HTERT RPE-1 (cell line): ENCODE results near the gene SLC6A4.

Experiments used
- in situ Hi-C: fragments of 300-500 bp; cut with MboI; formaldehyde crosslinking; loops from 4 replicates; pipeline ENCODE4 v1.14.3; 2020; ENCODE audit warnings: low sequenced_read_pairs

Gene SLC6A4

DNA sequence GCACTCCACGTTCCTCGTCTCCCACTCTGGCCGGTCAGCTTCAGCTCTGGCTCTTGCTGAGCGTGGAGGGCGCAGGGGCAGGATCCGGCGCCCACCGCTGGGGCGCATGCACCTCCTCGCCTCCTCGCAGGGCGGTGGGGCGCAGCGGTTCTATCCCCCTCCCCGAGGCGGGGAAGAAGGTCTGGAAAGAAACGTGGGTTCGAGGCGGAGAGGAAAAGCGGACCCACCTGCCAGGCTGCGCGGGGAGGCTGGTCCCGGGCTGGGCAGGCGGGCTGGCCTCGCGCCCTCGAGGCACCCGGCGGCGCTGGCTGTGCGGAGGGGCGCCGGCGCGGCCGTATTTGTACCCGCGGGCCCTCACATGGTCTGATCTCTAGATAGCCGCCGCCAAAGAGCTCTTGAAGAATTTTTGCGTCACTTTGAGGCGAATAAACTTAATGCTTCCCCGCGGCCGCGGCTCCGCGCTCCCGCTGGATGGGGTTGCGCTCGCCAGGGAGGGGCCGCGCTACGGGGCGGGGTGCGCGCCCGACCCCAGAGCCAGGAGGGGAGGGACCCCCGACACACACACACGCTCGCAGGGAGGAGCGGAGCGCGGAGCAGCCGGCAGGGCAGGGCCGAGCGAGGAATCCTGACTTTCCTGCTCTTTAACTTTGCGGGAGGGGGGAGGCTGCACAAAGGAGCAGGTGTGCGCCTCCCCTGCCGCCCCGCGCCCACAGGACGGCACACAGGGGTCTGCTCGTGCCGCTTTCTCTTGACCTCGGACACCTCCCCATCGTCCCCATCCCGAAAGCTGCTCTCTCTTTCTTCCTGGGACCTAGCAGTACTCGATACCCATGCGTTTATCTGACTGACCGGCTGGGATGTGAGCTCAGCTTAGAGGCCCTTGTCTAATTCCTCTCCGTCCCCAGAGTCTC is at the start of gene SLC6A4:
TSS of gene SLC6A4 (minus strand) at position 312 of the 911 bp plus-strand sequence. CDS start 13,739 bp downstream, outside the sequence.
- in situ Hi-C loops = no loop called here

DNA sequence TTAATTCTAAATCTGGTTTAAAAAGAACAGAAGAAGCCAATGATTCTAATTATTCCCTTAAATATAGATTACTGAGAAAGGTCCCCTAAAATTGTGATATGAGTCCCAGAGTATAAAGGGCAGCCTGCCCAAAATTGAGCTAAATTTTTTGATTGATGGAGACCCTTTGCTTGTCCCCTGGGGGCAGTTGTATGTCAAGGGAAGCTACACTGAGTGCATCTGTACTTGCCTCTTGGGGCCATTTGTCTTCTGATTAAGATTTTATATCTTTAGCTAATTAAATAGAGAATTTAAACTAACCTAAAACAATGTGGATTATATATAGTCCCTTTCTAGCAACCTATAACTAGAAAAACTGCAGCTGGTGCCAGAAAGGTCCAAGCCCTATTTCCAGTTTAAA is 43.7 kb upstream of the SLC6A4 start:
- in situ Hi-C loops = no loop called here

DNA sequence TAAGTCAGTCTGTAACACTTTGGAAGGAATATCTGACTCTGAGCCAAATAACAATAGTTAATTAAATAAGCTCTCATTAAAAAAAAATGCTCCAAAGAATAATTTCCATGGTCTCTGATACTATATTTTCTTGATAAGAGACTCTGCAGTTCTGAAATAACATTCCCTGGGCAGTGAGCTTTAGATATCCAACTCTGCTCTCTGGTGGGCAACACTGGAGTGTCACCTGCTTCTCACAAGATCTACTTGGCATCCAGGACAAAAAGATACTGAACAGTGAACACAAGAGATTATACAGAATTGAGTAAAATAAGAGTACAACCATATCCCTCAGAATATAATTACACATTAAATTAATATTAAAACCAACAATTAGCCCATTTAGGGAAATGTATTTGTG is 42.5 kb upstream of the SLC6A4 start:
- in situ Hi-C loops = no loop called here

DNA sequence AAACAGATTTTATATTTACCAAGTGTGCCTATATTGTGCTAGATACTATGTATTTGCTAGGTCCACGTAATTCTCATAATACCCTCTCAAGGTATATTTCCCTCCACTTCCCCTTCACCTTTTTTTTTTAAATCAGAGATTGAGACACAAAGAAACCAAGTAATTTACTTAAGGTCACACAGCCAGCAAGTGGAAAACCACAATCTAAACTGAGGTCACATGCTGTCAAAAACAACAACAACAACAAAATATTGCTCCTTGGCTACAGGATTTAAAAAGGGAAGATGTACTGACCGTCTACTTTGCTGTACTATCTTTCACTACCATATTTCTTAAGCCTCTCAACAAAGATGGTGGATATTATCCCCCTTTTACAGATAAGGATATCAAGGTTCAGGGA is 40.4 kb upstream of the SLC6A4 start:
- in situ Hi-C loops = no loop called here

DNA sequence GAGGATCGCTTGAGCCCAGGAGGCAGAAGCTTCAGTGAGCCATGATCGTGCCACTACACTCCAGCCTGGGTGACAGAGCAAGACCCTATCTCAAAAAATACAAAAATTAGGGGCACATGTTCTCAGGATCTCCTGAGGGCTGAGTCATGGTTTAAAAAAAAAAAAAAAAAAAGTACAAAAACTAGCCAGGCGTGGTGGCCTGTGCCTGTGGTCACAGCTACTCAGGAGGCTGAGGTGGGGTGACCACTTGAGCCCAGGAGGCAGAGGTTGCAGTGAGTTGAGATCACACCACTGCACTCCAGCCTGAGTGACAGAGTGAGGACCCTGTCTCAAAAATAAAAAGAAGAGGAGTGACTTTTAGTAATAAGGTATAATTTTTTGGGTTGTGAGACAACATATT is 39.4 kb upstream of the SLC6A4 start:
- in situ Hi-C loops = no loop called here

DNA sequence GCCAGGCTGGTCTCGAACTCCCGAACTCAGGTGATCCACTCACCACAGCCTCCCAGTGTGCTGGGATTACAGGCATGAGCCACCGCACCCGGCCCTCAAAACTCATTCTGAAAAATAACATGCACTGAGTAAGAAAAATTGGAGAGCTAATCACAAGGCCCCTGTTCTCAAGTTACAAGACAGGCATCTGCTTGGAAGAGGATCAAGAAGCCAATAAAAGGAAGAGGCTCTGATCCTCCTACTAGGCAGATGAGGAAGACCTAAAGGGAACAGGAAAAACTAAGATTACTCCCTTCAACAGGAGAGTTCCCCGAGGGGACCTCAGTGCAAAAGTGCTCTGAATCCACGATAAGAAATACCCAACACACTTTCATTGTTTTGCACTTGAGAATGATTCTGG is 37.9 kb upstream of the SLC6A4 start:
- in situ Hi-C loops = no loop called here

DNA sequence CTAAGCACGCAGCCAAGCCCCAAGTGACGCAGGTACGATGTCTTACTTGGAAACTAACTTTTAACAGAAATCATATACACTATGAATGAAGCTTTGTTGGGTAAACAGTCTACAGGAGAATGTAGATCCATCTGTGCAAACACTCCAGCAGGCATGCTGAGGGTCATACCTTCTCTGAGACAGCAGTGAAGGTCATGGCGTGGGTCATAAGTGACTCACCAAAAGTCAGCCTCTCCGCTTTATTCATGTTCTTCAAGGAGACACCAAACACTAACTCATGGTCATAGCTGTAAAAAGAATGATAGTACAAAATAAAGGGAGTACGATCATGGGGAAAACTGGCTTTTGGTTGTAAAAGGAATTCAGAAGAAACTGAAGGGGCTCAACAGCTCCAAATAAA is 35.6 kb upstream of the SLC6A4 start:
- in situ Hi-C loops = no loop called here

DNA sequence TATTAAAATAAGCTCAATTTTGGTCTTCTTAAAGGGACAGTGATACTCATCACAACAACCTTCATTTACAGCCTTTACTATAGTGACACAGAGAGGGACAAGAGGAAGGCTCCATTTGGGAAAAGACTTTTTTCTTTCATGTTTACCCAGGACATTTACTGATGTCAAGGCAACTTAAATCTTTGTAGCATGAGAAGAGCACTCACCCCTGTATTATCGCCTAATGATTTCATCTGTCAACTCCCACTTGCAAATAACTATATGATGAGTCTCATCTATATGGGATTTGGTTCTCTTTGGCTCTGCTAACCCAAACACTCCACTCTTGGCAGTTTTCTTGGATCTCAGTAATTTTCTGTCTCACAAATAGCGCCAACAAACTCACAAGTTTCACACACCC is 32.1 kb upstream of the SLC6A4 start:
- in situ Hi-C loops = no loop called here

DNA sequence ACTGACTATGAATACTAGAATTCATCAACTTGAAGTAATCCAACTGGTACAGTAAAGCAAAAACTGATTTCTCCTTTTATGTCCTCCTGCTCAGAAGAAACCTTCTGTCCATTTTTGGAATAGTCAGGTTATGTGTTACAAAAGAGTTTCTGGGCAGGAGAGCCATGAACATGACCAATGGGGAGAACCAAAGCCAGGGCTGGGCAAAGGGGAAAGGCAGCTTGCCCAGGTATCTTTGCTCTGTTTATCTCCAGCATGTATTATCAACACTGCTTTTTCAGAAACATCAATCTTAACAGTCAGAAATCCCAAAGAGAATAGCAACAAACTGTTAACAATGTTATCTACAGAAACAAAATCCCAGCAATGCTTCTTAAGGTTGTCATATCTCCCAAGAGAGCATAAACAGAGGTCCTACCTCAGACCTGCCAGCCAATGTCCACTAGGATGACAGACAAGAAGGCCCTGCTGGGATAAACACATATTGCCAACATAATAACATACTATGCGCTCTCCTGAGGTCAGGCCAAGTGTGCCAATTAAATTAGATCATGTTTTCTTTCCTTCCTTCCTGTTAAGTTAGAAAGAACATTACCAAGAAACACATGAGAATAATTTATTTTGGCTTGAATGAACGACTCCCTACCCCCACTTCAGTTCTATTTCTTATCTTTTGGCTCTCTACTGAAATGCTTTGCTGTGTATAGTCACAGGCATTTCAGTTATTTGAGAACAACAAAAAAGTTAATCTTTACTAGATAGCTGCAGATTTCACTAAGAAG is 28.2 kb upstream of the SLC6A4 start:
- in situ Hi-C loops = no loop called here

DNA sequence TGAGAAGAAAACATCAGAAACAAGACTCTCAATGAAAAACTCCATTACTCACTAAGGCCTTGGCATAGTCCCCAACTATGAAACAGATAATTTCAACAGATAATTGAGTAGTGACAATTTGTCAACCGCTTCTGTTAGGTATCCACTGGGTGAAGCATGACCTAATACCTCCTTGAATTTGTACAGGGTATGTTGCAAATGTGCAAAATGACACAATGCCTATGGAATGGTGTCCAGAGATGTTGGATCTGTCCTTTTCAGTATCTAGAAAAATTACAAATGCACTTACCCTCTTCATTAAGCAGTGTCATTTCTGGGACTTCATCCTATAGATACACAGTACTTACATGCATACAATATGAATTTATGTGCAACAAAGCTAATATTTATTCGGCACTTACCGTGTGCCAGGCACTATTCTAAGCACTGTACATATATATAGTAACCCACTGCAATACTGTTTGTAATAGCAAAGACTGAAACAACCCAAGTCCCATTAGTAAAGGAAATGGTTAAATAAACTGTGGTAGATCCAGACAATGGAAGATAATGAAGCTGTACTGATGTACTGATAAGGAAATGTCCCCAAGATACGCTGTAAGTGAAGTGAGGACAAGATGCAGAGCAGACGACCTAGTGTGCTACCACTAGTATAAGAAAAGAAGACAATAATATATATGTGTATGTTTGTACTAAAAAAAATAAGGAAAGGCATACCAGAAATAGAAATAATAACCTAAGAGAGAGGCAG is 21.4 kb upstream of the SLC6A4 start:
- in situ Hi-C loops = no loop called here

DNA sequence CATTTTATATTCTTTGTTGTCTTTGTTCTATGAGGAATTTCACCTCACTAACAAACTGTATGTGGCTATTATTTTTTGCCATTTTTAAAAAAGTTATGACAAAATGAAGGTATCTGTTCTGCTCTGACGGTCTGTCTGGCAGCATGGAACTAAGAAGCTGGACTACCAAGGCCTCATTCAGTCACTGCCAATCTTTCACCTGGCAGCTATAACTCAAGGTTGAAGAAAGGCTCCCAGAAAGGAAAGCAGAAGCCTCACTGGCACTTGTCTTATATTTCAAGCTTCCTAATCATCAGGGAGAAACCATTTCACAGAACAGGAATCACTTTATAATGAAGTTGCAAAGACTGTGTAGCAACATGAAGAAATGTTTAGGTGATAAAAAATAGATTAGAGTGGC is 18.7 kb upstream of the SLC6A4 start:
- in situ Hi-C loops = no loop called here

DNA sequence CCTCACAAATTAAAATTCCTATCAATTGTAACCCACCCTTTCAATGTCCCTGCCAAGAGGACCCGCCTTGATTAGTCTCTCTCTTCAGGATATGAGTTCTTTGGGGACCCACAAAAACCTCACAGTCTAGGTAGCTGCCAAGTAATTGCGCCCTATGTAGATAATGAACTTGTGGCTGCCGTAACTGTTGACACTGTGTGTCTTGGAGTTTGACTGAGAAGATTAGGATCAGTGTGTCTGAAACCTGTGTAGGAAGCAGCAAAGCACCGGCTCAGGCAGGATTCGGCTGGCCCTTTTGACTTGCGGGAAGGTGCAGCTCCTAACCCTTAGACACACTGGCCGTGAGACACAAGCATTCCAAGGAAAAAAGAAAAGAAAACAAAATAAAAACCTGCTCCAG is 17.8 kb upstream of the SLC6A4 start:
- in situ Hi-C loops = no loop called here

DNA sequence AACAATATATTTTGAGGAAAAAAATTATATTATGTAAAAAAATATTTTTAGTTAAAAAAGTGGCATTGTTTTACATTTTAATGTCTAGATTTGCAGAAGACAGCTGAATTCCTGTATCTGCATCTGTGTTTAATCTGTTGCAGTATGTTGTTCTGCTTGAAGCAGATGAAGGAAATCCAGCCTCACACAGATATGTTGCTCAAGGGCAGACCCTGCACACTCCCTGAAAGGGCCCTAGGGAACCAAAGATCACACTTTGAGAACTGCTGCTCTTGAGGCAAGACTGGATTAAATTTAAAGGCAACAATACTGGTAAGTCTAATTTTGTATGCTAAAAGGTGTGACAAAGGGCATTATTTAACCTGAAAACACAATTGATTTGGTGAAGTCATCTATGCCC is 16.4 kb upstream of the SLC6A4 start:
- in situ Hi-C loops = no loop called here

DNA sequence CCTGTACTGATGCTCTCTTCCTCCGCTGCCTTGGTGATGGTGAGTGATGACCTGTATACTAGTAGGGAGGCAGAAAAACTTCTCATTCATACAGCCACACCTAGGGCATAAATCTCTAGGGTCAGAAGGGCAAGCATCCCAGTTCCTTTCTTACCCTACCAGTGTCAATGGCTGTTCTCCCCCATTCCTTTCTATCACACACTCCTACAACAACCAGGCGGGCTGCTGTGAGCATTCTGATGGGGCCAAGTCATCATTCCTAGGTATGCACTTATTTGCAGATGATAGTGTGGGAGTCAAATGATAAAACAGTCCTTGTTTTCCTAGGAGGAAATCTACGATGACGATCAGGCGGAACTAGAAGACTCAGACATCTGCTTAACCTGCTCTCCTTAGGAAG is 14.0 kb upstream of the SLC6A4 start:
- in situ Hi-C loops = no loop called here

DNA sequence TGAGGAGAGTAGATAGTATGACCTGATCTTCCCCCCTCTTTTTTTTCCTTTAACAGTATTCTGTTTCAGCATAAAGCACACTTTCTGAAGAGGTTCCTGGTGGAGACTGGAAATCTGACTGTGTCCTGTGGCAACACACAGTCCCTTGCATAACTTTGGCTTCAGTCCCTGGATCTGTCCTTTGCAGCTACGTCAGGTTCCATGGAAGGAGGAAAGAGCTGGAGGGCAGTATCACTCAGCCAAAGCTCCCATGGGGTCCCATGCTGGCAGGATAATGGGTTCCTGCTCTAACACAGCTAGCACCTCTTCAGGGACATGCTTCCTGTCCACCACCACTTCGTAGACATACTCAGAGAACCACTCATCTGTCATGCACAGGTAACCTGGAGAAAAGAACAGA is 13.3 kb upstream of the SLC6A4 start:
- in situ Hi-C loops = no loop called here

DNA sequence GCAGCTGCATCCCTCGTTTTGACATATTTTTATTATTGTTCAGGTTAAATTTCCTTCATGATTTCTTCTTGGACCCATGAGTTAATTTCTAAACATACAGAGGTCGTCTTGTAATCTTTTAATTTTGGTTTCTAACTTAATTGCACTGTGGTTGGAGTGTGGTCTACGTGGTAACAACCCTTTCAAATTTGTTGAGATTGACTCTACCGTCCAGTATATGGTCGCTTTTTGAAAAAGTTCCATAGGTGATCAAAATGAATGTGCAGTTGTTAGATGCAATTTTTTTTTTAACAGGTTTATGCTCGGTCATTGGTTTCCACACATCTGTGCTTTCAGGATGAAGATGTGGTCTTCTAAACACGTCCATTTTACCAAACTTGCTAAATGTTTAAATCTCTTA is 11.0 kb upstream of the SLC6A4 start:
- in situ Hi-C loops = no loop called here

DNA sequence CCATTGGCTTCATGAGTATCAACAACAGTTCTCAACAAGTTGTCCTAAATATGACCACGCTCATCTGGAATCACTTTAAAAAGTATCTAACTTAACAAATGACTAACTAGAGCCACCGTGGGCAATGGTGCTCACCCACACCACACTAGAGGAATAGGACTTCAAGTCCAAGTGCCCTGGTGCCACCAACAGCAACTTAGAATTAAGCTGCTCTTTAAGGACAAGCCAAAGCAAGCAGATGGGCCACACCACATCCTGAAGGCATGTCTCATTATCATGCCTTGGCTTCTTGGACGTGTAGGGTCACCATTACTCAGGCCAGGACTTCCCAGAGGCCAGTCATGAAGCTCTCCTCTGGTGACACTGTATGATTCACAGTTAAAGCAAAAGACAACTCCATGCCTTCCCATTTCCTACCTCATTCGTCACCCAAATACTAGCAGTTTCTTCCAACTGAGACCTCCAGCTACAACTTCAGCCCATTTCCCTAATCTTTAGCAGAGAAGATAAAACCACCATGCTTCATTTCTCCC is 9.4 kb upstream of the SLC6A4 start:
- in situ Hi-C loops = no loop called here

DNA sequence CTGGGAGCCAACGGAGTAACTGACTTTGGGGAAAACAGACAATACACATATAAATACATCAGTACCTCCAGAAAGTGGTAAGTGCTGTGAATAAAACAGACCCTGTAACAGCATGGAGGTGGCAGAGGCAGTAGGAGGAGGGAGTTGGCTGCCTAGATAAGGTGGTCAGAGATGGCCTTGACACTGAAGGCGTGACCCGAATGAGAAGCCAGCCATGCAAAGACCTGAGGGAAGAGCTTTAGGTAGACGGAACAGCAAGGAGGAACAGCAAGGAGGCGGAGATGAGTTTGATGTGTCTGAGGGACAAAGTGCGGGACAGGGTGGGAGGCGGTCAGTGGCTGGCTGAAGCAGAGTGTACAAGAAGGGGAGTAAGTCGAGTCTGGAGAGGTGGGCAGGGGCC is 8.1 kb upstream of the SLC6A4 start:
- in situ Hi-C loops = no loop called here

DNA sequence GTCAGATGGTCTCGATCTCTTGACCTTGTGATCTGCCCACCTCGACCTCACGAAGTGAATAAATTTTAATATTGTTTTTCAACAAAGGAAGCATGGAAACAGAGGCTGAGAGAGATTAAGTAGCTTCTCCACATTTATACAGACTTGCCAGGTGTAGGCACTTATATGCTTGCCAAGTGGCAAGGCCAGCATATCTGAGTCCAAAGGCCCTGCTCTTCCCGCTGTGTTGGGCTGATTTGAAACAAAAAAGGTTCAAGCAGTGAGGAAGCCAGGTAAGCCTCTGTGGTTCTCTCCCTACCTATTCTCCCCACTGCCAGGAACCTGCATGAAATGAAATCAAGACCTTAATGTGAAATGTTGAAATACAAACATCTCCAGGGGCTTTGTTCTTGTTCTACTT is 7.5 kb upstream of the SLC6A4 start:
- in situ Hi-C loops = no loop called here

DNA sequence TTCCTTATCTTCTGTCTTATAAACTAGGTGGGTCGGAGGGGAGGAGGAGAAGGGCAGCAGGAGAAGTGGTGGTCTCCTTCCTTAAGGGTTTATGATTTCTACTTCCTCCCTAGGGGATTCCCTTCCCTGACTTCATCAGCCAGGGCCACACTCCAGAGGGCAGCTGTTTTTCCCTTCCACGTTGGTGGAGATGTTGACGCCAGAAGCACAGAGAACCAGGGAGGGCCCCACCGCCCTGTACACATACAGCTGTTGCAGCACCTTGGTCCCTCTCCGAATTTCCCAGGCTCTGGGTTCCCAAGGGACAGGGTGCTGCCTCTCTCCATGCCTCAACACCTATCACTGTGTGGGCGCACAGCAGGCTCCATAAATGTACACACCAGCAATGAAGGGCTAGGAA is 5.6 kb upstream of the SLC6A4 start:
- in situ Hi-C loops = no loop called here

DNA sequence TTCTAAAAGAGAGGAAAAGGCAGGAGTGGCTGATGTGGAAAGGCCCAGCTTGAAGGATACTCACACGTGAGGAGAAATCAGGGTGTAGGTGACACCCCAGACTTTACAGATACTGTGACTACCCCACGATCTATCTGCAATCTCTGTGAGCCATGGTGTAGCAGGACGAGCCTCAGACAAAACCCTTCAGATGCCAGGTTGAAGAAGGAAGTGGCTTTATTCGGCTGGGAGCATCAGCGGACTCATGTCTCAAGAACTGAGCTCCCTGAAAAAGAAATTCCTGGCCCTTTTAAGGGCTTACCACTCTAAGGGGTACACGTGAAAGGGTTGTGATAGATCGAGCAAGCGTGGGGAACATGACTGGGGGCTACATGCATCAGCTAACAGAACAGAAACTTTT is 4.7 kb upstream of the SLC6A4 start:
- in situ Hi-C loops = no loop called here
